Measurements from ENCODE around the gene ZDHHC22. TPM values are rescaled to one million over a fixed set of nuclear protein-coding genes. Genes with fewer than 3 reads are reported as not detected.

Gene ZDHHC22
- total RNA-seq, 2 donors from 2014 or later: 0.38 to 1.7 TPM

GRCh38 chr14:77123381-77124325 is 17.9 kb downstream of the ZDHHC22 start:
- no peak overlapping the region for H3K27ac ChIP-seq (ENCODE audit: low read depth, low read length)
- peaks cover 8% of the 10 kb centered on the region for H3K4me1 ChIP-seq (ENCODE audit: control insufficient read depth, insufficient read depth, low read length)
- Mint-ChIP-seq H3K4me1 (peaks cover 13% of the 10 kb centered on the region), H3K27me3 (ENCODE audit: insufficient read depth) (peaks cover 40% of the 10 kb centered on the region), H3K9me3 (no peaks in the 10 kb centered on the region), H3K4me3 (peak overlapping the region; percentile 62), H3K36me3 (ENCODE audit: low read depth) (peaks cover 8% of the 10 kb centered on the region), H3K27ac (no peak overlapping the region)
- H3K9ac ChIP-seq (ENCODE audit: extremely low read depth, low read length, poor library complexity, severe bottlenecking): no peak overlapping the region
- peaks cover 26% of the 10 kb centered on the region for H3K27me3 ChIP-seq (ENCODE audit: control insufficient read depth, insufficient read depth, low read length, poor library complexity, severe bottlenecking)
- H3K4me3 ChIP-seq (ENCODE audit: low read length): peak overlapping the region; percentile 79
- peak; percentile 70 for DNase-seq
- H3K36me3 ChIP-seq (ENCODE audit: control insufficient read depth, insufficient read depth, low read length): no peaks in the 10 kb centered on the region
- WGBS, 2 experiments (ENCODE audit: insufficient coverage in 1 of 2, insufficient read length in 1 of 2): 84 to 85% methylated on average over 8 to 9 of the region's 9 CpGs
- H3K9me3 ChIP-seq (ENCODE audit: control insufficient read depth, low read length): no peaks in the 10 kb centered on the region
- TF ChIP-seq, protein P1, sequence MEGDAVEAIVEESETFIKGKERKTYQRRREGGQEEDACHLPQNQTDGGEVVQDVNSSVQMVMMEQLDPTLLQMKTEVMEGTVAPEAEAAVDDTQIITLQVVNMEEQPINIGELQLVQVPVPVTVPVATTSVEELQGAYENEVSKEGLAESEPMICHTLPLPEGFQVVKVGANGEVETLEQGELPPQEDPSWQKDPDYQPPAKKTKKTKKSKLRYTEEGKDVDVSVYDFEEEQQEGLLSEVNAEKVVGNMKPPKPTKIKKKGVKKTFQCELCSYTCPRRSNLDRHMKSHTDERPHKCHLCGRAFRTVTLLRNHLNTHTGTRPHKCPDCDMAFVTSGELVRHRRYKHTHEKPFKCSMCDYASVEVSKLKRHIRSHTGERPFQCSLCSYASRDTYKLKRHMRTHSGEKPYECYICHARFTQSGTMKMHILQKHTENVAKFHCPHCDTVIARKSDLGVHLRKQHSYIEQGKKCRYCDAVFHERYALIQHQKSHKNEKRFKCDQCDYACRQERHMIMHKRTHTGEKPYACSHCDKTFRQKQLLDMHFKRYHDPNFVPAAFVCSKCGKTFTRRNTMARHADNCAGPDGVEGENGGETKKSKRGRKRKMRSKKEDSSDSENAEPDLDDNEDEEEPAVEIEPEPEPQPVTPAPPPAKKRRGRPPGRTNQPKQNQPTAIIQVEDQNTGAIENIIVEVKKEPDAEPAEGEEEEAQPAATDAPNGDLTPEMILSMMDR (conservative IDR thresholded peaks at IDR 0.05): no peak

GRCh38 chr14:77122526-77123125 is 19.0 kb downstream of the ZDHHC22 start:
- 92 to 96% methylated on average over 5 to 6 of the region's 6 CpGs for WGBS, 2 experiments (ENCODE audit: insufficient coverage in 1 of 2, insufficient read length in 1 of 2)
- DNase-seq: peak; percentile 33
- peaks cover 13% of the 10 kb centered on the region for H3K4me1 Mint-ChIP-seq
- H3K9me3 ChIP-seq (ENCODE audit: control insufficient read depth, low read length): no peaks in the 10 kb centered on the region
- H3K9ac ChIP-seq (ENCODE audit: extremely low read depth, low read length, poor library complexity, severe bottlenecking): no peak overlapping the region
- no peak overlapping the region for H3K4me3 Mint-ChIP-seq
- peaks cover 9% of the 10 kb centered on the region for H3K36me3 Mint-ChIP-seq (ENCODE audit: low read depth)
- no peaks in the 10 kb centered on the region for H3K36me3 ChIP-seq (ENCODE audit: control insufficient read depth, insufficient read depth, low read length)
- no peak overlapping the region for H3K27ac ChIP-seq (ENCODE audit: low read depth, low read length)
- peaks cover 8% of the 10 kb centered on the region for H3K4me1 ChIP-seq (ENCODE audit: control insufficient read depth, insufficient read depth, low read length)
- peaks cover 26% of the 10 kb centered on the region for H3K27me3 ChIP-seq (ENCODE audit: control insufficient read depth, insufficient read depth, low read length, poor library complexity, severe bottlenecking)
- peaks cover 34% of the 10 kb centered on the region for H3K27me3 Mint-ChIP-seq (ENCODE audit: insufficient read depth)
- H3K27ac Mint-ChIP-seq: no peak overlapping the region
- TF ChIP-seq, protein P1 (conservative IDR thresholded peaks at IDR 0.05): no peak
- H3K9me3 Mint-ChIP-seq: no peaks in the 10 kb centered on the region
- no peak overlapping the region for H3K4me3 ChIP-seq (ENCODE audit: low read length)

DNA sequence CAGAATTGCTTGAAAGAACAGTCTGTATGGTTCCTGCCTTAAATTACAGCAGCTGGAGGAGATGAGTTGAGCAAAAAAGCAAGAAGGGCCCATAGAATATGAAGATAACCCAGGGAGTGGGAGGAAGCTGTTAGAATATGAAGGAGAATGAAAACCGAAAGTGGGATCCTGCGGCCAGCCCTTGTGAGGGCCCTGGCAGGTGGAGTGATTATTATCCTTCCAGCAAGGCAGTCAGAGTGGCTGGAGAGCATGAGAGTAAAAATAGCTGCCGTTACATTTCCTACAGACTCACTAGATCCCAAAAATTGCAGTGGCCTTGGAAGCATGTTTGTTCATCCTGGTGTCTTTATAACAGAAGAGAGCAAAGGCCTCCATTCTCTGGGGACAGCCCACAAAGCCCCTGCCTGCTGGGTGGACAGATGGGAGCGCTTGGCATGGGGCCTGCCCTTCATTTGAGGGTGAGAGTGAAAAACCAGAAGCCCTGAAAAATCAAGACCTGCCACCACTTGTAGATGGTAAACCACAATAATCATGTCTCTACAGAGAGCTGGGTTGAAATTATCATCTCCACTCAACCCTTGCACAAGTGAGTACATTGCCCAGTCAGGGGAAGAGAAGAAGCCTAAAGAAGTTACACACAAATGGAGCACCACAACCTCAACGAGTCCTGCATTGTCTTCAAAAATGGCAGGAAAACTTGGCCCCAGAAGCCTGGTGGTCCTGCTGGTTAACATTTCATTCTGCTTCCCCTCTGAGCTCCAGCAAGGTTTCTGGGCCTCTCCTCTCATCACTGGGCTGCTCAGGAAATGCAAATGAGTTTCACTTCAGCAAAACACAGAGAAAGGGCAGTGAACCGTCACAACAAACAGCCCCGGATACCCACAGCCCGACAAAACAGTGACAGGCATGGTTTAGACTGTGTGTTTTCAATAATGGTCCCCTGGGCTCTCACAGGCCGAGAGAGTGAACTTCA is 20.5 kb downstream of the ZDHHC22 start:
- Histone ChIP-seq H3K27ac (ENCODE audit: low read depth, low read length) (peak overlapping the region; percentile 70), H3K9me3 (ENCODE audit: control insufficient read depth, low read length) (no peaks in the 10 kb centered on the region), H3K4me3 (ENCODE audit: low read length) (no peak overlapping the region), H3K4me1 (ENCODE audit: control insufficient read depth, insufficient read depth, low read length) (peaks cover 8% of the 10 kb centered on the region), H3K27me3 (ENCODE audit: control insufficient read depth, insufficient read depth, low read length, poor library complexity, severe bottlenecking) (peaks cover 12% of the 10 kb centered on the region), H3K9ac (ENCODE audit: extremely low read depth, low read length, poor library complexity, severe bottlenecking) (no peak overlapping the region), H3K36me3 (ENCODE audit: control insufficient read depth, insufficient read depth, low read length) (peaks cover 6% of the 10 kb centered on the region)
- TF ChIP-seq, protein P1 (conservative IDR thresholded peaks at IDR 0.05): no peak
- peaks cover 21% of the 10 kb centered on the region for H3K27me3 Mint-ChIP-seq (ENCODE audit: insufficient read depth)
- no peak overlapping the region for H3K4me3 Mint-ChIP-seq
- WGBS, 2 experiments (ENCODE audit: insufficient coverage in 1 of 2, insufficient read length in 1 of 2): 55 to 76% methylated on average over 6 to 9 of the region's 9 CpGs
- DNase-seq: peak; percentile 42
- H3K36me3 Mint-ChIP-seq (ENCODE audit: low read depth): peaks cover 13% of the 10 kb centered on the region
- no peaks in the 10 kb centered on the region for H3K9me3 Mint-ChIP-seq
- H3K4me1 Mint-ChIP-seq: peaks cover 13% of the 10 kb centered on the region
- peak overlapping the region; percentile 54 for H3K27ac Mint-ChIP-seq

All from endodermal cell (in vitro differentiated cells).